Motor neuron (in vitro differentiated cells): ENCODE data around the gene ATP2B3. TPM values are rescaled to one million over a fixed set of nuclear protein-coding genes. Genes with fewer than 3 reads are reported as not detected.

Source experiments
- ATAC-seq, 8 experiments: fragments of 200-7000 bp; cut with Tn5 transposase; replicated peaks in 6 of 8; 2 replicates each; pipeline ENCODE4 v1.8.0; 2021; ENCODE audit warnings: mild to moderate bottlenecking in 8 of 8, moderate library complexity in 8 of 8
- H3K27ac ChIP-seq, 2 donors: fragments of 250-450 bp; sonication (Bioruptor Pico); 2 replicates each; pipeline ENCODE4 v1.9.0; 2021; ENCODE audit warnings: antibody characterized with exemption in 2 of 2, mild to moderate bottlenecking in 2 of 2, moderate library complexity in 1 of 2
- H3K4me1 ChIP-seq, 2 donors: fragments of 250-450 bp; sonication (Bioruptor Pico); replicated peaks in 1 of 2; 2 replicates each; pipeline ENCODE4 v1.6.1; 2021; ENCODE audit warnings: antibody characterized with exemption in 2 of 2, mild to moderate bottlenecking in 2 of 2, moderate library complexity in 1 of 2
- H3K4me3 ChIP-seq, 5 donors: fragments of 250-450 bp; sonication (Bioruptor Pico); 2 replicates each; pipeline ENCODE4 v1.9.0; 2021; ENCODE audit warnings: antibody characterized with exemption in 5 of 5, mild to moderate bottlenecking in 5 of 5, moderate library complexity in 4 of 5
- WGBS, 10 experiments: fragments of 450-650 bp; shearing (Covaris generic); methylation state at CpG; one replicate each; pipeline ENCODE4 v1.0.0; 2022; 5-methylcytosine and 5-hydroxymethylcytosine counted together
- in situ Hi-C, 9 experiments: fragments of 400-800 bp; cut with MboI; loops; one replicate each; pipeline ENCODE4 v1.15.0; 2021; ENCODE audit warnings: low sequenced_read_pairs in 9 of 9, low pct_unique_long_range_greater_than_20kb in 2 of 9; ENCODE audit not compliant: unreplicated experiment in 9 of 9
- total RNA-seq, 8 experiments: library from RNA; unstranded; fragments of 300-600 nt; gene quantifications; 2 replicates each; pipeline versions ENCODE4 v1.2.3 to v1.2.4, GENCODE V29; 2022

The ATP2B3 gene
- total RNA-seq, 8 experiments from 2014 or later = 0.17 to 4.4 (median 0.66) TPM; not detected in 2

DNA sequence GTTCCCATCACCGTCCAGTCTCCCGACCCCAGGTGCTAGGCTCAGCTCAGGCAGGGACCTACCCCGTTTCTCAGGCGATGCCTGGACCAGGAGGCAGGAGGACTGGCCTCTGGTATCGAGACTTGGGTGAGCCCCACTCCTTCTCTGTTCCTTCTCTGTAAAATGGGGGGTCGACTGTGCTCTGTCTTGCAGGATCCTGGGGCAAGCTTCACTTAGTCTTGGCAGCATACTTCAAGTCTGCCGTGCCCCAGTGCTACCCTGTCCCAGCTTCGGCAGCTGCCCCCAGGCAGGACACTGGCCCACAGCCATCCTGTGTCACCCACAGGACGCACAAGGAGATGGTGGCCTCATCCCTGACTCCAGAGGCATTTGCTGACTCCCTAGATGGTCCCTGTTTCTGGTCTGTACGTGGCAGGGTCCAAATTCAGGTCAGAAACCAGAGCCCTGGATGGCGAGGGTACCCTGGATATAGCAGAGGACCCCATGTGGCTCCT is 40.0 kb upstream of the ATP2B3 start:
- in situ Hi-C loops = no loop called here
- peaks cover 7 to 8% of the 10 kb centered on the region in 2 donors for H3K4me1 ChIP-seq
- no peak overlapping the region for H3K4me3 ChIP-seq
- no peak overlapping the region for H3K27ac ChIP-seq
- WGBS, 10 experiments = 52% methylated on average over 3 of the region's 11 CpGs; no CpG with 5 or more reads in 9 of the 10 experiments
- no peak for ATAC-seq

DNA sequence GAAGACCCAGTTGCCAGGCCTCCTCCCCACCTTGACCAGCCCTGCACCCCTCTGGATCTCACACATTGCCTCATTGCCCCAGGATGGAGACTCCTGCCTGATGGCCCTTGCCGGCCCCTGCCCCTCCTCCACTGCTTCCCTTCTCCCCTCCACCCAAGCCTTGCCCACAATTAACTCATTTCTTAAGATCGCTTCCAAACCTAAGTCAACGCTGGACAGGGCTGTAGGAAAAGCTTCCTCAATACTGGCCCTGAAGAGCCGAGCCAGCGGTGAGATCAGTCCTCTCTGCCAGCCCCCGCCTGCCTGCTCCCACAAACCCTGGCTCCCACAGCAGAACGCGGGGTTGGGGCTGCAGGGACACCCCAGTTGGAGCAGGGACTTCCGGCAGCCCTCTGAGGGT is 39.5 kb upstream of the ATP2B3 start:
- Histone ChIP-seq H3K4me1 (peaks cover 7 to 8% of the 10 kb centered on the region in 2 donors), H3K4me3 (no peak overlapping the region), H3K27ac (no peak overlapping the region)
- ATAC-seq = no peak
- 82% methylated on average over 2 of the region's 9 CpGs; no CpG with 5 or more reads in 9 of the 10 experiments for WGBS, 10 experiments
- in situ Hi-C loops = no loop called here

DNA sequence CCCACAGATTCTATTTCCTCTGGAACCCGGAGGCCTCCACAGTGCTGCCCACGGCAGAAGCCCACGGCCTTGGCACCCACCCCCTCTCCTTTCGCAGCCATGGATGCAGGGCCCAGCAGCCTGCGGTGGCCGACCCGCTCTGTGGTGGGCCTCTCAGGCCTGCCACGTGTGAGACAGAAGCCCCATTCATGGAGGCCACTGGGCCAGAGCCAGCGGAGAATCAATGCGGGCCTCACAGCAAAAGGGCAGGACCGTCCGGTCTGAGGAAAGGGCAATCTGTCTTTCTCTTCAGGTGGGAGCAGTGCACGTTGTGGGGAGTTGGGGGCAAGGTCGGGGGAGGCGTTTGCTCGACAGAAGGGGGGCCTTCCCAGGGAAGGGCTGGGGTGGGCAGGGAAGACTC is 38.7 kb upstream of the ATP2B3 start:
- in situ Hi-C loops = no loop called here
- no peak overlapping the region for H3K27ac ChIP-seq
- WGBS, 10 experiments = no CpG with 5 or more reads among the region's 16 CpGs
- no peak overlapping the region for H3K4me3 ChIP-seq
- H3K4me1 ChIP-seq = peaks cover 7 to 8% of the 10 kb centered on the region in 2 donors
- ATAC-seq = peak in 1 of 8 experiments; percentile 6

DNA sequence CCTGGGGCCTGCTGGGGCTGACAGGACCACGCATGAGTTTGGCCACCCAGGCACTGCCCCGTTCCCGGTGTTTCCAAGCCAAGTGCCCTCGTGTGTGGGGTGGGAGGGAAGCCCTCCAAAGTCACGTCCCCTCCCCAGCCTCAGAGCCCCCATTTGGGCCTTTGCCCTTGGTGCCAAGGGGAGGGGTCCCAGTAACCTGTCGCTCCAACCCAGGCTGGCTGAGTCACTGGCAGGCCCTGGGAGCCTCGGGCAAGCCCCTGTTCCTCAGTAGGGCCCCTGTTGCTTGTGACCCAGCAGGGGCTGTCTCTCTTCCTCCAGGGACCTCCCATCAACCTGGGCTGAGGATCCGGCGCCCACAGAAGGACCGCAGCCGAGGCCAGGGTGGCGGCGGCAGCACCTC is 36.4 kb upstream of the ATP2B3 start:
- Histone ChIP-seq H3K4me1 (no peaks in the 10 kb centered on the region), H3K4me3 (no peak overlapping the region), H3K27ac (no peak overlapping the region)
- in situ Hi-C loops = no loop called here
- no peak for ATAC-seq
- WGBS, 10 experiments = 40% methylated on average over 1 of the region's 13 CpGs; no CpG with 5 or more reads in 9 of the 10 experiments

DNA sequence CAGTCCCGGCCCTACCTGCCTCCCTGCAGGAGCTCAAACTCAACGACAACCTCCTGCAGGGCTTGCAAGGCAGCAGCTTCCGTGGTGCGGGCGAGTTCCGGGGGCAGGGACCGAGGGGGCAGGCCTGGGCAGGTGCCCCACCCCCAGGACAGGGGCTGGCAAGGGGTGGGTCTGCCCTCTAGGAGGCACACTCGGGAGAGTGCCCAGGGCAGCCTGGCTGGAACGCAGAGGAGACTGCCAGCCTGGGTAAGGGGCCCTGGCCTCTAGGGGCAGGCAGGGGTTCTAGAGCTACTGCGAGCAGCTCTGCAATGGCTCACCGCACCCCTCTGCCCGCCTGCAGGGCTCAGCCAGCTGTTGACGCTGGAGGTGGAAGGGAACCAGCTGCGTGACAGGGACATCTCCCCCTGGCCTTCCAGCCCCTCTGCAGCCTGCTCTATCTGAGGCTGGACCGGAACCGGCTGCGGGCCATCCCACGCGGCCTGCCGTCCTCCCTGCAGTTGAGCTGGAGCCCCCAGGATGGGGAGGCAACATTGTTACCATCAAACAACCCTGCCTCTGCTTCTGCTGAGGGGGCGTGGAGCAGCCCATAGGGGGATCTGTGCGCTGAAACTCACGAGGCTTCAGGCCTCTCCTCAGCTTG is 34.9 kb upstream of the ATP2B3 start:
- H3K4me3 ChIP-seq = no peak overlapping the region
- no peak for ATAC-seq
- 63% methylated on average over 6 of the region's 23 CpGs; no CpG with 5 or more reads in 9 of the 10 experiments for WGBS, 10 experiments
- in situ Hi-C loops = no loop called here
- no peaks in the 10 kb centered on the region for H3K4me1 ChIP-seq
- no peak overlapping the region for H3K27ac ChIP-seq

DNA sequence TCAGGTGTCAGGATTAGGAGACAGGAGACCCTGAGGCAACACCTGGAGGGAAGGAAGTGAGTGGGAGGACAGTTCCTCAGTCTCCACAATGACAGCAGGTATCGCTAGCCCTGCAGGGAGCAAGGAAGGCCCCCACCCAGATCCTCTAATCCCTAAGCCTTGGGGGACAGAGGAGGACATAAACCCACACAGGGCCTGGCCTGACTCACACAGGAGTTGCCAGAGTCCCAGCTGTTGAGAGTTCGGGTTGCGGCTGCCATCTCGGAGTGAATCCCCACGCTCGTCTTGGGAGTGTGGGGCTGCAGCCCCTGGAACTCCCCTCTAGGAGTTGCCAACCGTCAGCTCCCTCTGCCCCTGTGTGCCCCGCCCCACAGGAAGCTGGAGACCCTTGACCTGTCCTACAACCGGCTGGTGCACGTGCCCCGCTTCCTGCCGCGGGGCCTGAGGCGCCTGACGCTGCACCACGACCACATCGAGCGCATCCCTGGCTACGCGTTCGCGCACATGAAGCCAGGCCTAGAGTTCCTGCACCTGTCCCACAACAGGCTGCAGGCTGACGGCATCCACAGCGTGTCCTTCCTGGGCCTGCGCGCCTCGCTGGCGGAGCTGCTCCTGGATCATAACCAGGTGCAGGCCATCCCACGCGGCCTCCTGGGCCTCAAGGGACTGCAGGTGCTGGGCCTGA is 31.9 kb upstream of the ATP2B3 start:
- in situ Hi-C loops = no loop called here
- no peak overlapping the region for H3K27ac ChIP-seq
- ATAC-seq = no peak
- H3K4me3 ChIP-seq = no peak overlapping the region
- WGBS, 10 experiments = 80% methylated on average over 4 of the region's 30 CpGs; no CpG with 5 or more reads in 9 of the 10 experiments
- peaks cover 7 to 11% of the 10 kb centered on the region in 2 donors for H3K4me1 ChIP-seq

DNA sequence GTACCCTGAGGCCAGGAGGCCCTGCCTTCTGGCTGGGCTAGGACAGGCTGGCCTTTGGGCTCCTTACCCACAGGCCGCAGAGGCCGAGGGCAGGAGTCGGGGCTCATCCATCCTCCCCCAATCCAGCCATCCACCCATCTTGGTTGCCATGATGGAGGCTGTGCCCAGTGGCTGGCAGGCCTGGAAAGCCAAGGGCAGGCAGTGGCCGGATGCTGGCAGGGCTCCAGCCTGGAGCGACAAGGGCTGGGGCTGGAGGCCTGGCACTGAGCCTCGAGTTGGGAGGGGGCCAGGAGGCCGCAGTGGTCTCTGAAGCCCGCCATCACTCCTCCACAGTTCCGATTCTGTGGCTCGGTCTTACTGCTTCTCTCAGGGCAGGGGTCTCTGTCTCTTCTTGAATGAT is 31.3 kb upstream of the ATP2B3 start:
- in situ Hi-C loops = no loop called here
- H3K27ac ChIP-seq = no peak overlapping the region
- no peak for ATAC-seq
- peaks cover 8 to 12% of the 10 kb centered on the region in 2 donors for H3K4me1 ChIP-seq
- H3K4me3 ChIP-seq = no peak overlapping the region
- no CpG with 5 or more reads among the region's 10 CpGs for WGBS, 10 experiments

DNA sequence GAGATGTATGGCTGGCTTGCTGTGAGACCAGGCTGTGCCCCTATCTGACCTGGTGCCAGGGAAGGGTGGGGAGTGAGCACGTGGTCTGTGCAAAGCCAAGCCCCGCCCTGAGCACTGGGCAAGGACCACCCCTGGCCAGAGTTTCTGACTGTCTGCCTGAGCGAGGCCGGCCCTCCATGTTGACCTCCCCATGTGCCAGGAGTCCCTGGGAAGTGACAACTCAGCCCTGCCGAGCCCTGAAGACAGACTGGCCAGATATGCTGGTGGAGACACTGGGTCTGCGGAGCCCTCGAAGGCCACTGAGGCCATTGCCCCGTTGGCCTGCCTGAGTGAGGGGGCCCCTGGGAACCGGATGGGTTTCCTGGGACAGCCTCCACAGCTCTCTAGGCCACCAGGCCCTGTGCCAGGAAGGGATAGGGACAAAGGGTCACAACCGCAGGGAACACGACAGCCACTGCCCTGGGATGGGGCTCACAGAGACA is 29.8 kb upstream of the ATP2B3 start:
- Histone ChIP-seq H3K4me1 (peaks cover 19 to 24% of the 10 kb centered on the region in 2 donors), H3K27ac (no peak overlapping the region), H3K4me3 (no peak overlapping the region)
- no CpG with 5 or more reads among the region's 11 CpGs for WGBS, 10 experiments
- in situ Hi-C loops = no loop called here
- ATAC-seq = no peak

DNA sequence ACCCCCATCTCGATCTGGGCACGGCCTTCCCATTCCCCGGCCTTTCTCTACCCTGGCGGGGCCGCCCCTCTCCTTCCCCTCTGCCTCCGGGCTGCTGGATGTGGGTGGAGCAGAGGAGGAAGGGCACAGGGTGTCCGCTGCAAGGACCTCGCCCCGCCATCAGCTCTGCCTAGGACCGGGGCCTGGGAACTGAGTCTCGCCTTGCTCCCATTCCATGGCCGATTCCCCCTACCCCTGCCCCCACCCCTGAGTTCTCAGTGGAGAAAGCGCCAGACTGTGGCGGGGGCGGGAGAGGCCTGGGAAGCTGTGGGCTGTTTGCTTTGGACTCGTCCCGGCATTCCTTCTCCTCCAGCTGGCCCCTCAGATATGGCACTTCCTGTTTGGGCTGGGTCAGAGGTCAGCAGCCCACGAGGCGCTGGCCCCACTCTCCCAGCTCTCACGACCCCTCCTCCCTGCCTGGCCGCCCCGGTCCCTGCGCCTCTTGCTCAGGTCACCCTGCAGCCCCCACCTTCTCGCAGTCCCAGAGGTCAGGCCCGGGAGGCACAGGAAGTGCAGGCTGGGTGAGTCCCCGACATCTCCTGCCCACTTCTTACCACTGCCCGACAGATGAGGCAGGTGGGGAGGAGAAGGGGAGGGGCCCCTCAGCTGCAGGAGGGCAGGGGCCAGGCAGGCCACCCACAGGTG is 29.1 kb upstream of the ATP2B3 start:
- H3K4me1 ChIP-seq = peaks cover 19 to 24% of the 10 kb centered on the region in 2 donors
- WGBS, 10 experiments = 0% methylated on average over 1 of the region's 27 CpGs; no CpG with 5 or more reads in 9 of the 10 experiments
- peak in 7 of 8 experiments; percentile 10 to 68 (median 34) for ATAC-seq
- no peak overlapping the region for H3K4me3 ChIP-seq
- no peak overlapping the region for H3K27ac ChIP-seq
- in situ Hi-C loops = no loop called here

DNA sequence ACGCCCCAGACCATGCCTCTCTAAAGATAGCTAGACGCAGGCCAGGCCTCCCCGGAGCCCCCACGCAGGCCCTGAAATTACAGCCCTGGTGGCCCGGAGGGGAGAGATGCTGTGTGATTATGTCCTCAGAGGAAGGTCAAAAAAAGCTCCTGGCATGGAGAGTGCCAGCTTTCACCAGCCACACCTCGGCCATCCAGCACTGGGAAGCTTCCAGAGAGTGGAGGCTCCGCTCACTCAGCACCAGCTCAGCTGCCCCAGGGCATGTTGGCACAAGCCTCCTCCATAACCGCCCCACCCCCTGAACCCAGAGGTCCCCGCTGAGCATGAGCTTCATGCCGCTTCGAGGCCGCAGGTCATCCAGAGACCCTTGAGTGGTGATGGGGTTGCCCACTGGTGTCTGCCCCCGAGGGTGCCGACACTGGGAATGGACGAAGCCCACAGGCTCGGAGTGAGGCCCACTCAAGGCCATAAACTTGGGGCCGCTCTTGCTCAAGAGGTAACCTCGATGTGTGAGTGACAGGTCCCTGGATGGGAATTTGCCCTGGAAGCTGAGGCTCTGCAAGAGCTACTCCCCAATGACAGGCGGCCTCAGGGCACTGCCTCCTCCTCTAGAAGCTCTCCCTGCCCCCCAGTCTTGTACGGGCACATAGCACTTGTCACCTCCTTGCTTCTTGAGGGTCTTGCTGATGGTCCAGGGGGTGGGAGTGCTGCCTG is 27.1 kb upstream of the ATP2B3 start:
- peaks cover 19 to 28% of the 10 kb centered on the region in 2 donors for H3K4me1 ChIP-seq
- no peak overlapping the region for H3K4me3 ChIP-seq
- no peak overlapping the region for H3K27ac ChIP-seq
- in situ Hi-C loops = no loop called here
- WGBS, 10 experiments = no CpG with 5 or more reads among the region's 20 CpGs
- ATAC-seq = no peak

DNA sequence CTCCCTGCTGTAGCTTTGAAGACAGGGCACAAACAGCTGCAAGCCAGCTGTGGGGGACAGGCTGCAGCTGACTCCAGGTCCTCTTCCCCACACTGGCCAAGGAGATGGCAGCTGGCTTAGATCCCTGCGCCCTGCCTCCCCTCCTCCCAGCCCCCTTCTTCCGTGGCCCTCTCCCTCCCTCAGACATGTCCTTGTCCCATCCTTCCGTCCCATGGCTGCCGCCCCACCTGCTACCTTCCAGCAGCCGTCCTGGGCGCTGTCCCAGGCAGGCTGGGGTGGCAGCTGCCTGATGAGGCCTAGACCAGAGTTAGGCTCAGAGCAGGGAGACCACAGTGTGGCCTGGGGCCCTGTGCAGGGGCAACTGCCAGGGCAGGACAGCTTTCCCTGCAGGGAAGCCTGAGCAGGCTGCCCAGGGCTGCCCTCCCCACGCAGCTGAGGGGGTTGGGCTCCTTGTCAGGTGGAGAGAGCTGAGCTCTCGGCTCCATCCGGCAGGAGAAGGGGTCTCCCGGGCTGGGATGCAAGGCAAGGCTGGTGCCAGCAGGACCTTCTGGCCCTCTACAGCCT is 26.0 kb upstream of the ATP2B3 start:
- WGBS, 10 experiments = no CpG with 5 or more reads among the region's 10 CpGs
- H3K4me3 ChIP-seq = no peak overlapping the region
- in situ Hi-C loops = no loop called here
- peaks cover 19 to 28% of the 10 kb centered on the region in 2 donors for H3K4me1 ChIP-seq
- peak in 5 of 8 experiments; percentile 64 to 78 (median 69) for ATAC-seq
- peak overlapping the region in 1 of 2 donors; percentile 74 for H3K27ac ChIP-seq

DNA sequence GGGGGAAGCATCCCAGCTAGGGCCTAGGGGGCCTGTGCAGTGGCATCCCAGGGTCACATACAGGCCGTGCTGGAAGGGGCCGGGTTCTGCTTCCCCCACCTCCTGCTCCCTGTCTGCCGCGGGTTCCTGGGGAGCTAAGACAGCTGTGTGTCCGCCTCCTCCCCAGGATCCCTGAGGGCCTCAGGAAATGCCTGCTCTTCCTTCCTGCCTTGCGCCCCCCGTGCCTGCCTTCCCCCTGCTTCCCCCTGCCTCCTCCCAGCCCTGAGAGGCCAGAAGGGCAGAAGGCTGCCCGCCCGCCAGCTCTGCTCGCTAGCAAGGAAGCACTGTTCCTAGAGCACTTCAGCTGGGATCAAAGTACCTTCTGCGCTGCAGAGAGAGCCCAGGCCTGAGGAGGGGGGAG is 25.5 kb upstream of the ATP2B3 start:
- Histone ChIP-seq H3K27ac (peak overlapping the region in 1 of 2 donors; percentile 74), H3K4me1 (peaks cover 19 to 28% of the 10 kb centered on the region in 2 donors), H3K4me3 (no peak overlapping the region)
- no CpG with 5 or more reads among the region's 11 CpGs for WGBS, 10 experiments
- peak in 3 of 8 experiments; percentile 3 to 35 (median 19) for ATAC-seq
- in situ Hi-C loops = no loop called here
